DLD1 (cell line): ENCODE results near the gene ETV5.

Experiments
- in situ Hi-C: cut with HindIII; loops from 2 replicates; pipeline ENCODE4 v1.10.0; 2017; ENCODE audit warnings: low sequenced_read_pairs

ETV5 gene

GRCh38 chr3:186097317-186097662, 11.6 kb downstream of the ETV5 start:
- in situ Hi-C loops = no loop called here

DNA sequence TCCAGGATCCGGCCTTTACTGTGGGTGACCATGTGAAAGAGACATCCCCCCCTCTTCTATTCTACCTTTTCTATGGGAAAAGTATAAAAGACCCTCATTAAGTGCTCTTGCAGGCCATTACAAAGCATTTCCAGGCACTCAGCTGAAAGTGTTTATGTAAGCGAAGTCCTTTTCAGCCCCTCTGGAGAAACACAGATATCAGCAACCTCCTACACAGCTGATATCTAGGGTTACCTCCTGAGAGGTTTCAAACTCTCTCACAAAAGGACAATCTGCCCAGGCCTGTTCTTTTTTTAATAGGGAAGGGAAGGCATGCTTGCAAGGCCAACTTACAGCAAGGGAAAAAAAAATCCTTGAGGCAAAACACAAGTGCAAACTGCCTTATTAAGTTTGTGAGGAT, 12.6 kb downstream of the ETV5 start:
- in situ Hi-C loops = no loop called here

- in situ Hi-C loops = no loop called here
Observed at GRCh38 chr3:186095561-186096081, 13.3 kb downstream of the ETV5 start.

GRCh38 chr3:186094696-186095425, 14.0 kb downstream of the ETV5 start:
- in situ Hi-C loops = no loop called here

DNA sequence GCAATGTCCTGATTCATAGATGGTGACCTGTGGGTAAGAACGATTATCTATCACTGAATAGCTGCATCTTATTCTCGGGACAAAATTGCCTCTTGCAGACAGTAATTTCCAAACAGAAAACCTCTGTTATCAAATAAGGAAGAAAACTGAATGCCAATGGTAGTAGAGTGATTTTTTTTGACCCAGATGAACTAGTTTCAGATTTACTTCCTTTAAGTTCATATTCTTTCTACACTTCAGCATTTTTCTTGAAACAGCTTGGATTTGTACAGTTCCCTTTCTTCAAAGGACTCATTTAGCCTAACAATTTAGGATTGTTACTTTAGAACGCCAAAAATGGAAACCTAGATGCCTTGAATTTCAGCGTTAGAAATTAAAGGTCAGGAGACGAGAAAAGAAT, 14.6 kb downstream of the ETV5 start:
- in situ Hi-C loops = no loop called here

DNA sequence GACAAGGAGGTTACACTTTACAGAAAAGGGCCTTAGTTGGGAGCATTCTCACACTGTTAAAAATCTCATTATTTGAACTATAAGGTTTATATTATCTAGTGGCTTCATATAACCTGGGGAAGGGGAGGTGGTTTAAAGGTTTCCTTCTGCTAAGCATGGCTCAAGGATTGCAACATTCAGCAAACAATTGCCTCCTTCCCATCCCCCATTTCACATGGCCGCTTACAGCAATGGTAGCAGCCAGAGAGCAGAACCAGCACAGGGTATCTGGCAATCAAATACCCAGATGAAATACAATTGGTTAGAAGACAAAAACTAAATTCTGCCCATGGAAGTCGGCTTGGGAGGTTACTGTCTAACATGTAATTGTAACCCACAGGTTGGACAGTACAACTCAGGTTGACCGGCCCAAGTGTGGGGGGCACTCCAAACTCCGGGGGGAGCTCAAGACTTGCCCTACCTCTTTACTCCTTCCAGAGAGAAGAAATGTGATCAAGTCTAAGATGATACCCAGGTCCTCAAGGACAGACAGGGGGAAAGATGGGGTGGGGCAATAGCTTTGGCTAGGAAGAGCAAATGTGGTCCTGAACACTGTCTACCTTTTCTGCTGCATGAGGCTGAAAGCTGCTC, 15.5 kb downstream of the ETV5 start:
- in situ Hi-C loops = no loop called here

DNA sequence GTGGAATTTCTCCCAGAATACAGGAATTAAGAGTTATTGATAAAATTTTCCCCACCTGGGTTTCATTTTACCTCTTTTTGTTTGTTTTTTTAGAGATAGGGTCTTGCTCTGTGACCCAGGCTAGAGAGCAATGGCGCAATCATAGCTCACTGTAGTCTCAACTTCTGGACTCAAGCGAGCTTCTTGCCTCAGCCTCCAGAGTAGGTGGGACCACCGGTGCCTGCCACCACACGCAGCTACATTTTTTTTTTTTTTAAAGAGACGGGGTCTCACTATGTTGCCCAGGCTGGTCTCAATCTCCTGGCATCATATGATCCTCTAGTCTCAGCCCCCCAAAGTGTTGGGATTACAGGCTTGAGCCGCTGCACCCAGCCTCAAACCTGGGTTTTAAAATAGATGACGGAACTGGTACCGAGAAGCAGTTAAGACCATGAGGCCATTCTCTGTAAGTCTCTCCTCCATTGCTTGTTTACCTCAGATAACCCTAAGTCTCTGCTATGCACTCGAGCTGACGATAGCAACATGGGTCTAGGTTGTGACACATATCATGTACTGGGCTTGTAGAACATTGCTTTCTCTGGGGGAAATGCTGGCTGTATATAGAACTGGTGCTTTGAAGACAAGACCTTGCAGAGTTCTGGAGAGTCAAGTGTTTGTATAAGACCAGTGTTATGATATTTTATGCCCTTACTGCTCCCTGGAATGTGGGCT, 16.4 kb downstream of the ETV5 start:
- in situ Hi-C loops = no loop called here

DNA sequence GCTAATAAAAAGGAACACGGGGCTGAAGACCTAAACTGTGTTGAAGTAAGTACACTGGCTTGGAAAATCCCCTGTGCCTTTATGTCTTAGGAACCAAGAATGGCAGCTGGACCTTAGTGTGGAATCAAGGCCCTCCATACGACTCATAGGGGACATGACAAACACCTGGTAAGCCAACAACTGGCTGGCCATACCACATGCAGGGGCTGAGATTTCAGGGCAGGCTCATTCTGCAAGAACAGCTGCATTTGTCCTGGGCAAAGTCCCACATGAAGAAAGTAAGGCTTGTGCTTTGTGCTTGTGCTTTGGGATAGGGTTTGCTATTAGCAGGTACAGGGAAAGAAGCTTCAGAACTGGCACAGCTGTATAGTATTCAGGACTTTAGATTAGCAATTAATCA, 18.0 kb downstream of the ETV5 start:
- in situ Hi-C loops = no loop called here

DNA sequence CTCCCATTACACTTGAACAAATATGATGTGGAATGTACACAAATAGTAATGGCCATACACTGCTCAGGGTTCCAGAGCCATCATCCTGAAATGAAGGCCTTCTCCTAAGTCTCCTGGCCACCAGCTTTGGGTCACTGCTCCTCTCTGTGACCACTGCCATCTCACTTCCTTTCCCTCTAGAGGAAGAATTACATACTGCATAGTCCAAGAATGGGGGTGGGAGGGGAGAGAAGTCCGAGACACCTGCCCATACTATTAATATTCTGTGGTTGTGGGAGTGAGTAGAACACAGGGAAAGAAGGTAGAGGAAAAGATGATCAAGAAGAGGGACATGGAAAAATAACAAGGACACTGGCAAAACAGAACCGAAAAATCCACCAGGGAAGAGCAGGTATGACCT, 20.6 kb downstream of the ETV5 start:
- in situ Hi-C loops = no loop called here

GRCh38 chr3:186084264-186084663, 24.6 kb downstream of the ETV5 start:
- in situ Hi-C loops = no loop called here

GRCh38 chr3:186083746-186084145, 25.1 kb downstream of the ETV5 start:
- in situ Hi-C loops = no loop called here

DNA sequence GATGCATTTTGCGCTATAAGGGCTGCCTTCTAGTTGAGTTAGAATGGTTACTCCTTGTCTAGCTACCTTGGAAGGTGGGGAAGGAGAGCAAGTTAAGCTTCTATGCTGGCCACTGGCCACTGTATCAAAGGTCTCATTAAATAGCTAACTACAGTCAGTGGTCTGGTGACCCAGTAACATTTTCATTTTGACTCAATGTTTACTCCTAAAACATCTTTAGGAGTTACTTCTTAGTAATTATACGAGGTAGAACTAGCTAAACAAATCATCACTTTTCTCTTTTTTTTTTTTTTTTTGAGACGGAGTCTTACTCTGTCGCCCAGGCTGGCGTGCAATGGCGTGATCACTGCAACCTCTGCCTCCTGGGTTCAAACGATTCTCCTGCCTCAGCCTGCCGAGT, 26.7 kb downstream of the ETV5 start:
- in situ Hi-C loops = no loop called here

- in situ Hi-C loops = no loop called here
Observed at GRCh38 chr3:186081678-186082077, 27.2 kb downstream of the ETV5 start.

GRCh38 chr3:186080849-186081438, 27.9 kb downstream of the ETV5 start:
- in situ Hi-C loops = no loop called here

- in situ Hi-C loops = no loop called here
Observed at GRCh38 chr3:186079925-186080324, 29.0 kb downstream of the ETV5 start.

GRCh38 chr3:186077466-186077865, 31.4 kb downstream of the ETV5 start:
- in situ Hi-C loops = no loop called here

DNA sequence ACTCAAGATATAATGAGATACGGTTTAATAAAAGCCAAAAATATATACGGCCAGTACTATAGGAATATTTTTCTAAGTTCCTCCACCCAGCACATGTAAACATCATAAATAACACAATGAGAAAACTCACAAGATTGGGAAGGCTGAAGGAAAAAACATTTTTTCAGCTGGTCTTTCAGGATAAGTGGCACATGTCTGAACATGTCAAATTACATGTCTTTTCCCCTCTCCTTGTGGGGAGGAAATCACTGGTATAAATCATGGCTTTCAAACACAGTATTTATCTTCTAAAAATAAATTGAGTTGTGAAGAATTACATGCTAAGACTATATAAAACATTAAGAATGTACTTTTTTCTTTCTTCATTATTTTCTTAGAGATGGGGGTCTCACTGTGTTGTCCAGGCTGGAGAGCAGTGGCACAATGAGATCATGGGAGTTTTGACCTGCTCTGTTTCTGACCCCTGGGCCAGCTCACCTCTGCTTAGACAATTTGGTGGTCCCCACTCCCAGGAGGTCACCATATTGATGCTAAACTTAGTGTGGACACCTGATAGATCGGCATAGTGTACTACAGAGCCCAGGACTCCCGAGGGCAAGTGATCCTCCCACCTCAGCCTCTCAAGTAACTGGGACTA, 32.8 kb downstream of the ETV5 start:
- in situ Hi-C loops = no loop called here

DNA sequence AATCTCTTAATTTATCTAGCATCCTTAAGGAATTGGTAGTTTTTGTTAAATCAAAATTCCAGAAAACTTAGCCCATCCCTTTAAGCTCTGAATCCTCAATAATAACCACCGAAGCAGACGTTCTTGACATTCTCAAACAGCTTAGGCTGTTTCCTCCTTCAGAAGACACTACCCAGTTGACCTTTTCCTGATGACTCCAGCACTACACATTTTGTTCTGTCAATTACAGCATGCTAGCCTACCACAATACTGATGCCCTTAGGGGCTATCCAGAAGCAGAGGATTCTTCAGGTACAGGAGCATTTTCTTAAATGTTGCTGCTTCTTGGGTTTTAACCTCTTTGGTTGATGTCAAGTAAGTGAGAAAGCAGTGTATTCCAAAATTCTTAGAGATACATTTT, 33.4 kb downstream of the ETV5 start:
- in situ Hi-C loops = no loop called here

DNA sequence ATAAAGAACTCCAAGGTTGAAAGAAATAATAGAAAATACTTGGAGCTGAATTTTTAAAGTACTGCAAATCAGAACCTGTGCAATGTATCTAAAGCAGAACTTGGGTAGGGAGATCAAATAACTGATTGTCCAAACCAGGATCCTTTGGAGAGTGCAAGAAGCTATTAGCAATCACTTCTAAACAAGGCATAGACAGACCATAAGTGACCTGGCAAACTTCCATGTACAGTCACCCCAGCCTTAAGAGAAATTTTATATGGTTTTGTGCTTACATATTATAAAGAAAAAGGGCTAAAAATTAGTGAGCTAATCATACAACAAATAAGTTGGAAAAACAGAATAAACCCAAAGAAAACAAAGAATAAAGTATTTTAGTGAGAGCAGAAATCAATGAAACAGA, 35.2 kb downstream of the ETV5 start:
- in situ Hi-C loops = no loop called here

- in situ Hi-C loops = no loop called here
Observed at GRCh38 chr3:186070996-186071395, 37.9 kb downstream of the ETV5 start.

DNA sequence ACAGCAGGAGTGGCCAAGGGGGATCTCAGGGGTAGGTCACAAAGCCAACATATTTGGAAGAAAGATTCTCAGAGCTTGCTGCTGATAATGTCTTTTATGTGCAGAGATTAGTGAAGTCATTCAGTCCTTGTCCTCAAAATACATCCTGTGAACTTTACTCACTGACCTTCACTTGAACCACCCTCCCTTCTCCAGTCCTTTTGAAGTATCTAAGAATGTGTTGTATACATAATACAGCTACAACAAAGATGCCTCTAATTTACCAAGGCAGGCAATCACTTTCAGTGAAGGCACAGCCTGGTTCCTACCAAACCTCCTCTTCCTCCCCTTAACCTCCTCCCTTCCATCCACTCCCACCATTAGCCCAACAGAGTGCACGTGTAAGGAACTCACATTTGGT, 38.3 kb downstream of the ETV5 start:
- in situ Hi-C loops = no loop called here
